HG03432 (cell line): ENCODE measurements around the gene ZKSCAN5.
"Not testable (repeated sequence)": the region's sequence is repeated elsewhere in the genome, so short reads cannot be mapped to it uniquely, and the experiment has no call there.

Source experiments
- ATAC-seq: cut with Tn5 transposase; IDR thresholded peaks from one replicate; pipeline ENCODE4 v1.9.1; 2021; ENCODE audit warnings: mild to moderate bottlenecking, moderate library complexity; ENCODE audit not compliant: unreplicated experiment

ZKSCAN5 gene

GRCh38 chr7:99580778-99581332 is 76.4 kb downstream of the ZKSCAN5 start:
- ATAC-seq, result not testable (repeated sequence)
